Osteocyte (in vitro differentiated cells): Measurements from ENCODE around the gene ISCA1. TPM values are rescaled to one million over a fixed set of nuclear protein-coding genes. Genes with fewer than 3 reads are reported as not detected.

Source experiments
- DNase-seq: peaks from one replicate; pipeline ENCODE4 v3.0.0; 2021; ENCODE audit warnings: mixed read lengths; ENCODE audit not compliant: unreplicated experiment; ENCODE audit errors: extremely low spot score
- H3K27ac Mint-ChIP-seq: one replicate; pipeline ENCODE4 v1.8.0; 2021; ENCODE audit warnings: mild to moderate bottlenecking, mixed read lengths; ENCODE audit not compliant: unreplicated experiment
- H3K27me3 Mint-ChIP-seq: one replicate; pipeline ENCODE4 v1.8.0; 2021; ENCODE audit warnings: mixed read lengths; ENCODE audit not compliant: unreplicated experiment
- H3K36me3 Mint-ChIP-seq: one replicate; pipeline ENCODE4 v1.8.0; 2021; ENCODE audit warnings: mixed read lengths; ENCODE audit not compliant: unreplicated experiment
- H3K4me1 Mint-ChIP-seq: one replicate; pipeline ENCODE4 v1.8.0; 2021; ENCODE audit warnings: mixed read lengths; ENCODE audit not compliant: unreplicated experiment
- H3K4me3 Mint-ChIP-seq: one replicate; pipeline ENCODE4 v1.8.0; 2021; ENCODE audit warnings: mild to moderate bottlenecking, moderate library complexity, mixed read lengths; ENCODE audit not compliant: unreplicated experiment
- H3K9me3 Mint-ChIP-seq: one replicate; pipeline ENCODE4 v1.8.0; 2021; ENCODE audit warnings: mixed read lengths; ENCODE audit not compliant: unreplicated experiment
- CTCF ChIP-seq: fragments of 200-600 bp; sonication (generic); IDR thresholded peaks from 2 replicates; pipeline ENCODE4 v1.5.0; 2021; ENCODE audit warnings: antibody characterized with exemption, mild to moderate bottlenecking, moderate library complexity
- total RNA-seq: library from RNA; stranded (reverse); gene quantifications from 2 replicates; pipeline ENCODE4 v1.2.1, GENCODE V29; 2021

ISCA1 gene
- total RNA-seq, 1 donor from 2014 or later: 33.9 TPM

GRCh38 chr9:86324901-86325300, 42.6 kb upstream of the ISCA1 start:
- H3K9me3 Mint-ChIP-seq: no peaks in the 10 kb centered on the region
- H3K27me3 Mint-ChIP-seq: no peaks in the 10 kb centered on the region
- TF ChIP-seq CTCF: no peak
- no peak for DNase-seq
- peaks cover 51% of the 10 kb centered on the region for H3K36me3 Mint-ChIP-seq
- H3K4me1 Mint-ChIP-seq: peaks cover 27% of the 10 kb centered on the region
- H3K4me3 Mint-ChIP-seq: no peak overlapping the region
- no peak overlapping the region for H3K27ac Mint-ChIP-seq

- no peaks in the 10 kb centered on the region for H3K9me3 Mint-ChIP-seq
- H3K27ac Mint-ChIP-seq: no peak overlapping the region
- TF ChIP-seq CTCF: no peak
- DNase-seq: no peak
- no peak overlapping the region for H3K4me3 Mint-ChIP-seq
- peaks cover 50% of the 10 kb centered on the region for H3K36me3 Mint-ChIP-seq
- peaks cover 27% of the 10 kb centered on the region for H3K4me1 Mint-ChIP-seq
- no peaks in the 10 kb centered on the region for H3K27me3 Mint-ChIP-seq
These were observed 42.0 kb upstream of the ISCA1 start for GRCh38 chr9:86324308-86324707.

GRCh38 chr9:86322973-86323644, 40.8 kb upstream of the ISCA1 start:
- H3K27me3 Mint-ChIP-seq: no peaks in the 10 kb centered on the region
- H3K4me3 Mint-ChIP-seq: no peak overlapping the region
- no peak for TF ChIP-seq CTCF
- H3K27ac Mint-ChIP-seq: peak overlapping the region; percentile 5
- DNase-seq: no peak
- peaks cover 57% of the 10 kb centered on the region for H3K36me3 Mint-ChIP-seq
- no peaks in the 10 kb centered on the region for H3K9me3 Mint-ChIP-seq
- H3K4me1 Mint-ChIP-seq: peaks cover 27% of the 10 kb centered on the region

- peaks cover 50% of the 10 kb centered on the region for H3K36me3 Mint-ChIP-seq
- H3K4me3 Mint-ChIP-seq: no peak overlapping the region
- peak overlapping the region; percentile 78 for H3K27ac Mint-ChIP-seq
- H3K9me3 Mint-ChIP-seq: no peaks in the 10 kb centered on the region
- peaks cover 22% of the 10 kb centered on the region for H3K4me1 Mint-ChIP-seq
- no peak for DNase-seq
- H3K27me3 Mint-ChIP-seq: no peaks in the 10 kb centered on the region
- TF ChIP-seq CTCF: no peak
These were observed 39.0 kb upstream of the ISCA1 start for GRCh38 chr9:86321373-86321772.

DNA sequence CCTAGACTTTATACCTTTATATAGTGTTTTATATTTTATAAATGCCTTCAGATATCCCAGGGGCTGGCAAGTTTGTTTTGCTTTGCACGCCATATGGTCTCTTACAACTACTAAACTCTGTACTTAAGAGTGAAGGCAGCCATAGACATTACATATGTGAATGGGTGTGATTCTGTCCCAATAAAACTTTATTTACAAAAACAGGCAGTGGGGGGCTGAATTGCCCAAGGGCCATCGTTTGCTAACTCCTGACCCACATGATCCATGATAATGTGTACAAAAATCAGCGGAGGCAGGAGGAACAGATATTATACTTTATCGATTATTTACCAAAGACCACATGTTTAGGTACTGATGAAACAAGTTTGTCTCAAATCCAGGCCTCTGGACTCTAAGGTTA, 35.8 kb upstream of the ISCA1 start:
- no peak for DNase-seq
- no peak overlapping the region for H3K27ac Mint-ChIP-seq
- peaks cover 54% of the 10 kb centered on the region for H3K36me3 Mint-ChIP-seq
- no peak for TF ChIP-seq CTCF
- no peaks in the 10 kb centered on the region for H3K9me3 Mint-ChIP-seq
- peaks cover 22% of the 10 kb centered on the region for H3K4me1 Mint-ChIP-seq
- no peak overlapping the region for H3K4me3 Mint-ChIP-seq
- no peaks in the 10 kb centered on the region for H3K27me3 Mint-ChIP-seq
